ENCODE data around the gene MAPK1.

MAPK1 gene

GRCh38 chr22:21710156-21710555 is 157.3 kb downstream of the MAPK1 start:
- in situ Hi-C loops (cut with HindIII; ENCODE audit: low sequenced_read_pairs), result loop anchor here (5.0 kb wide), 2 partner anchors 52 to 227 kb away; no protein-coding TSS in a partner anchor

GRCh38 chr22:21709688-21710087 is 157.8 kb downstream of the MAPK1 start:
- in situ Hi-C loops (cut with HindIII; ENCODE audit: low sequenced_read_pairs), result loop anchor here (5.0 kb wide), 2 partner anchors 53 to 228 kb away; no protein-coding TSS in a partner anchor

- in situ Hi-C loops (cut with HindIII; ENCODE audit: low sequenced_read_pairs), result no loop called here
Observed at GRCh38 chr22:21708960-21709359, 158.5 kb downstream of the MAPK1 start.

GRCh38 chr22:21707677-21708076 is 159.8 kb downstream of the MAPK1 start:
- in situ Hi-C loops (cut with HindIII; ENCODE audit: low sequenced_read_pairs), result no loop called here

All from endothelial cell of hepatic sinusoid (primary cell).